ENCODE measurements around the gene AGPAT2.

AGPAT2 gene

GRCh38 chr9:136686794-136687711 is at the start of gene AGPAT2:
TSS of gene AGPAT2 (minus strand) at chr9:136687457. CDS start at chr9:136687357, 100 bp downstream.
- no peak for FAIRE-seq

DNA sequence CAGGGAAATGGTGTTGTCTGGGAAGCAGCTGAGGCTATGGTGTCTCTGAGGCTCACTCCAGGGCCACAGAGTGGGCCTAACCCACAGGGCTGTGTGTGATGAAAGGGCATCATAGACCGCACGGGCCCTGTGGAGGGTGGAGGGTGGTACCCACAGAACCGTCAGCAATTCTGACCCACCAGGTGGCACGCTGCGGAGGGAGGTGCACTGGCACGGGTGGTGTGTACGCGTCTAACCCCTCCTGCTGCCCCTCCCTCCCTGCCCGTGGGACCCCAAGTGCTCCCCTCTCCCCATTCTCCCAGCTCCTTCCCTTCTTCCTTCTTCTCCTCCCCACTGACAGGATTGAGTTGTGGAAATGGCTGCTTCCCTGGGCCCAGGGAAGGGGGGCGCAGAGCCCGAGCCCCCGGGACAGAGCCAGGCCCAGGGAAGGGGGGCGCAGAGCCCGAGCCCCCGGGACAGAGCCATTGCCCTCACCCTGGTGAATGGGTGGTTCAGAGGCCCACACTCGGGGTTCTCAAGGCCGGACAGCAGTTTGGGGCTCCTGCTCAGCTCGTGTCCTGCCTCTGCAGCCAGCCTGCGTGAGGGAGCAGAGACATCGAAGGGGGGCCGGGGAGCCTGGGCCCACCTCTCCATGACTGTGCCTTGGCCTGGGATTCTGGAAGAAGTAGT is 48.7 kb upstream of the AGPAT2 start:
- no peak for FAIRE-seq

DNA sequence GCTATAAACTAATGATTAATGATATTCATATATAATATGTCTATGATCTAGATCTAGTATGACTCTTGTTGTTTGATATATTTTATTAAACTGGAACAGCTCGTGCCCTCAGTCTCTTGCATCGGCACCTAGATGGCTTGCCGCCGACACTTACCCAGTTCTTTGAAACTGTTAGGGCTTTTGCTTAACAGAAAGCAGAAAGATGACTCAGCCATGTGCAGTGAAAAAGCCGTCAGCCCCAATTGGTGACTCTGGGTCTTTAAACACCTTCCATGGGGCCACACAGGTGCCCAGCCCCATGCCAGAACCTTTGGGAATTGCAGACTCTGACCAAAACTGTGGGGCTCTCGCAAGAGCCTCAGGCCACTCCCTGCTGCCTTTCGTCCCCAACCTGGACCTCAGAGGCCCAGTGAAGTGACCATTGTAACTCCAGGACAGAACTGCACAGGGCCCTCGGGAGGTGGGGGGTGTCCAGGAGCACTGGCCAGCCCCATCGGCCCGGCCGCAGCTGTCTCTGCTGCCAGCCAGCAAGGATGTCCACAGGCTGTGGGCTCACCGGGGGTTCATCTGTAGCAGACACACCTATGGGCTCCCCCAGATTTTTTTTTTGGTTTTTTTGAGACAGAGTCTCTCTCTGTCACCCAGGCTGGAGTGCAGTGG is 47.7 kb upstream of the AGPAT2 start:
- no peak for FAIRE-seq

GRCh38 chr9:136733611-136734010 is 46.4 kb upstream of the AGPAT2 start:
- FAIRE-seq, result no peak

DNA sequence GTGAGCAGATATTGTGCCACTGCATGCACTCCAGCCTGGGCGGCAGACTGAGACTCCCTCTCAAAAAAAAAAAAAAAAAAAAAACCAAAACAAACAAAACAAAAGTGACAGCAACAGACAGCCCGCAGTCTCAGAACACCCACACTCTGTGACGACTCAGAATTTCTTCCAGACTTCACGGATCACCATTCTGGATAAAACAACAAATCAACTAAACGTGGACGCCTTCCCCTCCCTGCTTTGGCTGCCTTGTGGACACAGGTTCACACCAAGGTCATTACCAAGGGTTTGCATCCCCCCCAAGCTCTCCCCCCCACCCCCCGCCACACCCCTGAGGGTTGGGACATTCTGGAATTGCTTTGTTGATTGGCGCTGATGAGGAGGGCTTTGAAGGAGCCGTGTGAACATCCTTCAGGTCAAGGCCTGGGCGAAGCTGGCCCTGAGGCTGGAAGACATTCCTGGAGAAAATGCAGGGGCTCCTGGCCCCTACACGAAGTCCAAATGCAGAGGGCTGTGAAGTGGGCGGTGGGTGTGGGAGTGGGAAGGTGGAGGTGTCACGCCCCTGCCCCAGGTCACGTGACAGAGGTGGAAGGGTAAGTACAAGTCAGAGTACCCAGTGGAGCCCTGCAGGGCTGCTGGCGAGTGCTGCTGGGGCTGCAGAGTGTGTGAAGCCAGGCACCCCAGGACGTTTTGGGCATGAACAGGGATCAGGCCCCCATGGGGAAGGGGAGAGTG is 45.4 kb upstream of the AGPAT2 start:
- FAIRE-seq, result no peak

GRCh38 chr9:136729926-136730325 is 42.7 kb upstream of the AGPAT2 start:
- FAIRE-seq, result no peak

DNA sequence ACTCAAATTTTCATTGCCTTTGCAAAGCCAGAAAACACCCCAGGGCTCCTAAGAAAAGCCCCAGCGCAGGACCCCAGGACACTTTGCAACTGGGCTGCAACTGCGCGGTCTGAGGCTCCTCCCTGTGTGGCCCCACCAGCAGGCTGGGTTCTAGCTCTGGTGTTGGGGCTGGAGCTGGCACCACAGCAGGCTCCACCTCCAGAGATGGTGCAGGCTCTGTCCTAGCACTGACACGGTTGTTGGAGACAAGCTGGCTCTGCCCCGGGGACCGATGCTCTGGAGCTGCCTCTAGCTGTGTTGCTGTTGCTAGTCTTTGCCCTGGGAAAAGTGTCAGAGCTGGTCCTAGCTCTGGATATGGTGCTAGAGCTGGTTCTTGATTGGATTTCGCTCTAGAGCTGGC is 41.9 kb upstream of the AGPAT2 start:
- FAIRE-seq, result no peak

DNA sequence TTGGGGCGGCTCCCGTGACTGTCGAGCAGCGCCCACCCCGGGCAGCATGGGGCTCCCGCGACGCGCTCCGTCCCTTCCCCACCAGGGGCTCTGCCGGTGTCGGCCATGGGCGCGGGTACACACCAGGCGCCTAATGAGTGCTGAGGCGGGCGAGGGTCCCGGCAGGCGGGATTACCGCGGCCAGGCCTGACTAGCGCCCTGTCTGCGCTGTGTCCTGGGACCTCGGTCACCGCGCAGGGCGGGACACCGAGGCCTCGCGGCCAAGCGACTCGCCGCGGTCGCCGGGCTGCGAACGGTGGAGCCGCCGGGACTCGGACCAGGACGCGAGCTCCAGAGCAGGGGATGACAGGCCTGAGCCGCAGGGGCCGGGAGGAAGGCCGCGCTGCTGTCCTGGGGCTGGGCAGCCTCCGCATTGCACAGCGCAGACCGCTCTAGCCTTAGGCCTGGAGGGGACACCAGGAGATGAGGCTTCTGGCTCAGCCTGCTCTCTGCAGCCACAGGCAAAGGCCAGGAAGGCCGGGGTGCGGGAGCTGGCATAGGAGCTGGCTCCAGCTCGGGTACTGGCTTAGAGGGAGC is 41.4 kb upstream of the AGPAT2 start:
- FAIRE-seq, result no peak

- FAIRE-seq, result no peak
Observed at GRCh38 chr9:136728080-136728547, 40.9 kb upstream of the AGPAT2 start.

DNA sequence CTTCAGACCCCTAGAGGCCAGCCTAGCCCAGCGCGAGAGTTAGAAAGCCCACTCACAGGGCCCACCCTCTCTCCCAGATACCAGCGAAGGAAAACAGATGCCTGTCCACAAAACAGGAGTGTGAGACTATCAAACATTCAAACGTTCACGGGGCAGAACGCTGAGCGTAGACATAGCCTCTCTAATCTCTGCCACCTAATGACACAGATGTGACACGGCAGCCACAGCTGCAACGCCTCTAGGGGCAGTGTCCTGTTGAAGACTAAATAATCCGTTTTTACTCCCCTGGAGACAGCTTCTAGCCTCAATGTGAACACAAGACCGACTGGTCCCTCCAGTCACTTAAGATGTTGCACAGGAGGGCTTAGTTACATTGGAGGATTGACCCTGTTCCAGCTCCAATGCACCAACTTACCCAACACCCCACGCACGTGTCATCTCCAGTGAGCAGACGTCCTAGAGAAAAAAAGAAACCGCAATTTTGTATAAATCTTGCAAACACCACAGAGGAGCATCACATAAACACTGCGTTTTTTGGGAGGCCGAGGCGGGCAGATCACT is 39.5 kb upstream of the AGPAT2 start:
- no peak for FAIRE-seq

- FAIRE-seq, result no peak
Observed at GRCh38 chr9:136726118-136726517, 38.9 kb upstream of the AGPAT2 start.

- FAIRE-seq, result no peak
Observed at GRCh38 chr9:136725612-136726011, 38.4 kb upstream of the AGPAT2 start.

GRCh38 chr9:136724772-136725171 is 37.5 kb upstream of the AGPAT2 start:
- no peak for FAIRE-seq

DNA sequence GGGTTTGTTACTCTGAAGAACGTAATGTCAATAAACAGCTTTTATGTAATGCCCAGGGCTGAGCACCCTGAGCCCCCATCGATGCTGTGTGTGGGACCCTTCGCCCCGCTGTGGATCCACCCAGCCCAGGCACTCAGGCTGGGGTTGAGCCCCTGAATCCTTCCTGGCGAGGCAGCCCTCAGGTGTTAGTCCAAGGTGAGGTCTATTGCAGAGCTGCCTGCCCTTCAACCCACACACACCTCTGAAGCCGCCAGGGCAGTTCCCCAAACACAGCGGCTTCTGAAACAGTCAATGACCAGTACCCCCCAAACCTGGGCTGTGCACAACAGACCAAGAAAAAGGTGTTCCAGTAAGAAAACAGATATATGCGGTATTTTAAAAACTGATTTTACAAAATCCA is 36.7 kb upstream of the AGPAT2 start:
- no peak for FAIRE-seq

GRCh38 chr9:136723362-136723976 is 36.2 kb upstream of the AGPAT2 start:
- FAIRE-seq, result no peak

- no peak for FAIRE-seq
Observed at GRCh38 chr9:136722969-136723356, 35.7 kb upstream of the AGPAT2 start.

DNA sequence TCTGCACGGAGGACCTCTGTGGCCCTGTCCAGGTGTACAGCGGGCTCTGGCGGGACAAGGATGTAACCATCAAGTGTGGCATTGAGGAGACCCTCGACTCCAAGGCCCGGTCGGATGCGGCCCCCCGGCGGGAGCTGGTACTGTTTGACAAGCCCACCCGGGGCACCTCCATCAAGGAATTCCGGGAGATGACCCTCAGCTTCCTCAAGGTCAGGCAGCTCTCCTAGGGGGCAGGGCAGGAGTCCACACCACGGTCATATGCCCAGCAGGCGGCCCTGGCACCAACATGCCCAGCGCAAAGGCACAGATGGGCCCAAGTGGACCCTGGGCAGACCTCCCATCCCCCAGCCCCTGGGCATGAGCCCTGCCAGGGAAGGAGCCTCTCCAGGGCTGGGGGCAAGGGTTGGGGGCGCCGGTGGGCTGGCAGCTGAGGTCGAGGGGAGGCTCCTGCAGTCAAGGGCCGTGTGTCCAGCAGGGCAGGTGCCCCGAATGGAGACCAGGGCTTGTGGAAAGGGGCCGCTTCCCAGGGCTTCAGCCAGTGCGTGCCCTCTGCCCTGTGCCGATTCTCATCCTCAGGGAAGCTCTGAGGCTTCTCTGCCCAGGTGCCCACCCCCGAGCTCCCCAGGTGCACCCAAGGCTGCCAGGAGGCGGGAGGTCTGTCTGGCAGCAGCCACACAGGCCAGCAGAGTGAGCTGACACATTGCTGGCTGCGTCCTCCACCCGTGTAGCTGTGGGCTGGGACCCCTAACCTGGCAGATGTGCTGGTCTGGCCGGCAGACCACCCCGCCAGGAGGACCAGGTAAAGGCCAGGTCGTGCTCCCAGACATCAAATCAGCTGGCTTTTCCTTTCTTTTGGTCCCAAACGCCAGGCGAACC is 35.1 kb upstream of the AGPAT2 start:
- no peak for FAIRE-seq

DNA sequence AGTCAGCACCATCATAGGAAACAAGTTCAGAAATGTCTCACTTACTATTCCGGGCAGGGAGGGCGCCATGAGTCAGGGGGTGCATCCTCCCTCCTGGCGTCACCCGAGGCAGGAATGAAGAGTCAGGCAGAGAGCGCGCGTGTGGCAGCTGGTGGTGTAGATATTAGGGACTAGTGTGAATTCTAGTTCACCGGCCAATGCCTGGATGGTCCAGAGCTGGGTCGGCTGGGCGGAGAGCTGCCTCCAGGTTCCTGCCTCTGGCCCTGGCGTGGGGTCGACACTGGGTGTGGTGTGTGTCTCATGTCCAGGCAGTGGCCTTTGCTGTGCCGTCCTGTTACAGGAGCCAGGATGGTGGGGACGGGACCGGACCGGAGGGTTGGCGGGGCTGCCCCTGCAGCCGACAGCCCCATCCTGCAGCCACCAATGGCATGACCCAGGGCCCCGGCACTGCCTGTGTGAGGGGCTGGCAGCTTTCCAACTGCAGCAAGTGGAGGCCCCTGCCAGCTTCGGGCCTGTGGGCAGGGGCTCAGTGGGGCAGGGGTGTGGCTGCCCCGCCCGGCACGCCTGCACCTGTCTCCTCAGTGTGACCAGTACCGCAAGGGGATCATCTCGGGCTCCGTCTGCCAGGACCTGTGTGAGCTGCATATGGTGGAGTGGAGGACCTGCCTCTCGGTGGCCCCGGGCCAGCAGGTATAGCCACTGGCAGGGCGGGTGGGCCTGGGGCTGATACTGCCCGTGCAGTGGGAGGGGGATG is 34.3 kb upstream of the AGPAT2 start:
- FAIRE-seq, result no peak

DNA sequence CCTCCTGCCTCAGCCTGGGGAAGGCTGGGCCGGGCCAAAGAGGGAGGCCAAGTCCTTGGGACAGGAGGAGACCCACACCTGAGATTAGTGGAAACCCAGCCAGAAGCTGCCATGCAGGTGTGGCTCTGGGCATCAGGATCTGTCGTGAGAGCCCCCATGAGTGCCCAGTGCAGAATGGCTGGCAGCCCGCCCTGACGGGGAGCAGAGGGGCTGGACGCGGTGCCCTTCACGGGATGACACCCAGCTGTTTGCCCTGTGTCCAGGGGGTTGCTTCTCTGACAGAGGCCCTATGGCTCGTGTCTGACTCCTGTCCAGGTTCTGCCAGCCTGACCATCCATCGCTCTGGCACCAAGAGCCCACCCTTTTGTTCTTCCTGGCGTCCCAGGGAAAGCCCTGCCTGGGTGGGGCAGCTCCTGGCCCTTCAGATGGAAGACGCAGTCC is 33.7 kb upstream of the AGPAT2 start:
- FAIRE-seq, result no peak
